Measurements from ENCODE around the gene GNAT2. TPM values are rescaled to one million over a fixed set of nuclear protein-coding genes. Genes with fewer than 3 reads are reported as not detected.

GNAT2 gene
- total and polyA plus RNA-seq, 10 of the 15 experiments (the other 5 are each of a cell fraction or from before 2014, with no cell fraction given), result 0.08 to 1.3 (median 0.41) TPM

- TF ChIP-seq RFX5 (IDR thresholded peaks at IDR 0.05; ENCODE audit: low read depth, low read length) (no peak), CREB1 (IDR thresholded peaks at IDR 0.05; ENCODE audit: low read depth) (peak; percentile 37; the same call in 1 of the 2 replicates), NFIC (IDR thresholded peaks at IDR 0.05; ENCODE audit: low read depth, low read length) (no peak), NR2C1 (IDR thresholded peaks at IDR 0.05) (peak; percentile 37; the same call in 1 of the 2 replicates), IRF4 (IDR thresholded peaks at IDR 0.05; ENCODE audit: low read depth, low read length) (no peak), FOS (IDR thresholded peaks at IDR 0.05; ENCODE audit: borderline replicate concordance, extremely low read depth, insufficient read length) (no peak), NBN (IDR thresholded peaks at IDR 0.05) (peak; percentile 79), MXI1 (IDR thresholded peaks at IDR 0.05; ENCODE audit: low read depth, low read length) (no peak), CEBPB (IDR thresholded peaks at IDR 0.05; ENCODE audit: borderline replicate concordance in 1 of 2, low read depth in 2 of 2, low read length in 2 of 2) (no peak), BCLAF1 (IDR thresholded peaks at IDR 0.05) (no peak), CBX3 (IDR thresholded peaks at IDR 0.05; ENCODE audit: borderline replicate concordance, low read depth) (no peak), MLLT1 (IDR thresholded peaks at IDR 0.05) (no peak), EGR1 (IDR thresholded peaks at IDR 0.05; ENCODE audit: borderline replicate concordance in 1 of 2, low read depth in 2 of 2, low read length in 2 of 2) (peak; percentile 43 to 77), YBX1 (IDR thresholded peaks at IDR 0.05) (no peak), CREM (IDR thresholded peaks at IDR 0.05; ENCODE audit: low read depth) (peak; percentile 48; the same call in 1 of the 2 replicates), SMAD5 (IDR thresholded peaks at IDR 0.05; ENCODE audit: low read depth) (peak; percentile 51; the same call in 1 of the 2 replicates), IRF3 (IDR thresholded peaks at IDR 0.05) (no peak)
Observed at GRCh38 chr1:109655615-109656519, 36.5 kb upstream of the GNAT2 start, which contains the start of gene GSTM4 (continued).

Data from GM12878 (cell line).